ENCODE data around the gene CNKSR3.

The CNKSR3 gene

GRCh38 chr6:154473324-154473723 is 37.2 kb downstream of the CNKSR3 start:
- no peaks in the 10 kb centered on the region for H3K9me3 Mint-ChIP-seq
- H3K4me3 Mint-ChIP-seq: no peak overlapping the region
- peaks cover 21% of the 10 kb centered on the region for H3K4me1 Mint-ChIP-seq (ENCODE audit: low read depth)
- H3K27ac Mint-ChIP-seq: no peak overlapping the region
- H3K27me3 Mint-ChIP-seq: no peaks in the 10 kb centered on the region
- intact Hi-C loops (cut with micrococcal nuclease): no loop called here
- no peaks in the 10 kb centered on the region for H3K36me3 Mint-ChIP-seq (ENCODE audit: low read depth)

DNA sequence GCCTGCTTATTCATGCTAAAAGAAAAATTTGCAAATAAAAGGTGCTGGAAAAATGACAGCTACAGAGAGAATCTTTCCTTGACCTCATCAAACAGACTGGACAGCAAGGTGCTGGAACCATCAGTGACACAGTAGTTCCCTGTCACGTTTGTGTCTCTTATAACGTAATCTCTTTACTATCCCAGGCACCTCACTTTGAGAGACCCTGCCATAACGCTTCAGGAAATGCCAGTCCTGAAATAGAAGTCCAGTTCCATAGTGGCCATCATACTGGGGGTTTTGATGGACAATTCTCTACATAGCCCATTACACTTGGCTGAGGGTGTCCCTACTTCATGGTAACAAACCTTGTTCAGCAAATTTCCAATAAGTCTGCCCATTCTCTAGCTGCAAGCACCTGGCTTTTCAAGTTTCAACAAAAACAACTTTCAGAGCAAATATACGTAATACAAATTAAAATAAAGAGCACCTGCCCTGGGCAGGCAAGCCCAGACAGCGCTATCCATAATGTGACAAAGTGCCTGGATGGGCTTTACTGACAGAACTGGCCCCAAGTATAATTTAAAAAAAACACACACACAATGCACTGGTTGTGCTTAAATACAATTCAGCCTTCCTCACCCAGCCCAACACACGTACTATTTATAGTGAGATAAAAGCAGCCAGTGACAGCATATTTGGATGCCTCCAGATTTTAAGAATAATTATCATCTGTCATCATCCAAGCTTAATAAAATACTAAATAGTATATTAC is 38.7 kb downstream of the CNKSR3 start:
- Mint-ChIP-seq H3K4me3 (no peak overlapping the region), H3K4me1 (ENCODE audit: low read depth) (peaks cover 15% of the 10 kb centered on the region), H3K27ac (no peak overlapping the region), H3K9me3 (no peaks in the 10 kb centered on the region), H3K27me3 (no peaks in the 10 kb centered on the region), H3K36me3 (ENCODE audit: low read depth) (no peaks in the 10 kb centered on the region)
- intact Hi-C loops (cut with micrococcal nuclease): no loop called here

GRCh38 chr6:154469306-154469935 is 41.1 kb downstream of the CNKSR3 start:
- no peak overlapping the region for H3K4me3 Mint-ChIP-seq
- H3K27ac Mint-ChIP-seq: no peak overlapping the region
- no peaks in the 10 kb centered on the region for H3K27me3 Mint-ChIP-seq
- peaks cover 9% of the 10 kb centered on the region for H3K4me1 Mint-ChIP-seq (ENCODE audit: low read depth)
- H3K9me3 Mint-ChIP-seq: no peaks in the 10 kb centered on the region
- no peaks in the 10 kb centered on the region for H3K36me3 Mint-ChIP-seq (ENCODE audit: low read depth)
- intact Hi-C loops (cut with micrococcal nuclease): no loop called here

GRCh38 chr6:154468760-154469159 is 41.7 kb downstream of the CNKSR3 start:
- H3K4me1 Mint-ChIP-seq (ENCODE audit: low read depth): peaks cover 7% of the 10 kb centered on the region
- H3K36me3 Mint-ChIP-seq (ENCODE audit: low read depth): no peaks in the 10 kb centered on the region
- H3K4me3 Mint-ChIP-seq: no peak overlapping the region
- H3K27ac Mint-ChIP-seq: no peak overlapping the region
- H3K27me3 Mint-ChIP-seq: no peaks in the 10 kb centered on the region
- H3K9me3 Mint-ChIP-seq: no peaks in the 10 kb centered on the region
- intact Hi-C loops (cut with micrococcal nuclease): no loop called here

DNA sequence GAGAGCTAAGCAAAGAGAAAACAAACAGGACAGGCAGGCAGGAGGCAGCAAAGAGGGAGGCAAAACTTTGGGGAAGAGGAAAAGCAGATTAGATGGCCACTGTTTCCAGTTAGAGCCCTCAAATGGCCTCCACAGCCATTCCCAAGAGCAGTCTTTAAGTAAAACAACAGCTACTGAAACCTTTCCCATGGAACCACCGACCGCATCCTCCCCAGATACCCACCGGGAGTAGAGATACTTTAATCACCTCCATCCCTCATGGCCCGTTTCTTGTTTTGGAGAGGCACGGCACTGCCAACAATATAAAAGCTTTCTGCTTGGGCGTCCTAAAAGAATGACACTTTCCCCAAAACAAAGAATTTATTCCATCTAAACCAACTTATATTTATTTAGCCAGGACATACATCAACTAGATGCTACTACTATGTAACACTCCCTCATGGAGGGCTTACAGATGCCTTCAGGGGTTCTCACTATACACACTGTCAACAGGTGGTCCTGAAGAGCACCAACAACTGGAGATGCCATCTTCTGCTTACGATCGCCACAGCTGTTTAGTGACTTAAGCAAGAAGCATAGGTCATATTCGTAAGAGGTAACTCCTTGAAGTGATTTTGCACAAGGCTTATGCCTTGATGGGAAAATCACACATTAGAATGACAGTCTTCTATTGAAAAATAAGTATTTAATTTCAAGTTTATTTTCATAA is 43.4 kb downstream of the CNKSR3 start:
- H3K27me3 Mint-ChIP-seq: no peaks in the 10 kb centered on the region
- no peak overlapping the region for H3K27ac Mint-ChIP-seq
- no peak overlapping the region for H3K4me3 Mint-ChIP-seq
- H3K4me1 Mint-ChIP-seq (ENCODE audit: low read depth): peaks cover 7% of the 10 kb centered on the region
- intact Hi-C loops (cut with micrococcal nuclease): no loop called here
- no peaks in the 10 kb centered on the region for H3K9me3 Mint-ChIP-seq
- H3K36me3 Mint-ChIP-seq (ENCODE audit: low read depth): no peaks in the 10 kb centered on the region

- intact Hi-C loops (cut with micrococcal nuclease): no loop called here
- no peaks in the 10 kb centered on the region for H3K36me3 Mint-ChIP-seq (ENCODE audit: low read depth)
- no peaks in the 10 kb centered on the region for H3K9me3 Mint-ChIP-seq
- H3K4me1 Mint-ChIP-seq (ENCODE audit: low read depth): peaks cover 7% of the 10 kb centered on the region
- H3K27me3 Mint-ChIP-seq: no peaks in the 10 kb centered on the region
- H3K27ac Mint-ChIP-seq: no peak overlapping the region
- H3K4me3 Mint-ChIP-seq: no peak overlapping the region
Measured at GRCh38 chr6:154466139-154466538, 44.3 kb downstream of the CNKSR3 start.

DNA sequence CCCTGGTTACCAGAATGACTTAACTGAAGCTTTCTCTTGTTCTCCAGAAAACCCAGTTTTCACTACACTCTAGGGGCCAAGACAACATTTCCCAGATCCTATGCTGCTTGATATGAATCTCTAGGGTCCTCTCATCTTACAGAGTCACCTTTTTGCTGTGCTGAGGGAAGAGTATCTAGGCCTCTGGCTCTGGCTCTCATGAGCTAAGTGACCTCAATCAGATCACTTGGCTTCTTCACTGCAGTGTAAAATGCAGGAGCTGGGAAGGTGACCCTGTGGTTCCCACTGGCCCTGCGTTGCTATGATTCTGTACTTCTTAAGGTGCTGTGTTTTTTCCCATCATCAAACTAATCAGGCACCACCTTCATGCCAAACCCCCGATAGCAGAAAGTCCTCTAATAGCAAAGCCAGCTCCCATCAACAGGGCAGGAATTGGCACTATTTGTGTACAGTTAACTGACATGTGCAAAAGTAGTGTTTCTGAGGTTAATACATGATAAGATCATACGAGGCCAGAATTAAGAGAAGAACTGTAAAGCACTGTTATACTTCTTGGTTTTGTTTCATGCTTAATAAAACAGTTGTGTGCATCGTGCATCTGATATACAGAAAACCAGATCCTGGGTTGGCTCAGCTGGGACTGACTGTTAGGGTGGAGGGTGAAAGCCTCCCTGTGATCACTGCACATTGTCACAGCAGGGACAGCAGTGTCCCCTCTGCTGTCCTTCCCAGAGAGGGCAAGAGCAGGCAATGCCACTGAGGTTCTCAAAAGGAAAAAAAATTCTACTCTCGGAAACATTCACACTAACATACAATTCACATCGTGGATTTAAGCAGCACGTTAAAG is 46.7 kb downstream of the CNKSR3 start:
- Mint-ChIP-seq H3K4me3 (no peak overlapping the region), H3K27me3 (peaks cover 2% of the 10 kb centered on the region), H3K27ac (no peak overlapping the region), H3K36me3 (ENCODE audit: low read depth) (no peaks in the 10 kb centered on the region), H3K4me1 (ENCODE audit: low read depth) (peaks cover 7% of the 10 kb centered on the region), H3K9me3 (no peaks in the 10 kb centered on the region)
- intact Hi-C loops (cut with micrococcal nuclease): no loop called here

DNA sequence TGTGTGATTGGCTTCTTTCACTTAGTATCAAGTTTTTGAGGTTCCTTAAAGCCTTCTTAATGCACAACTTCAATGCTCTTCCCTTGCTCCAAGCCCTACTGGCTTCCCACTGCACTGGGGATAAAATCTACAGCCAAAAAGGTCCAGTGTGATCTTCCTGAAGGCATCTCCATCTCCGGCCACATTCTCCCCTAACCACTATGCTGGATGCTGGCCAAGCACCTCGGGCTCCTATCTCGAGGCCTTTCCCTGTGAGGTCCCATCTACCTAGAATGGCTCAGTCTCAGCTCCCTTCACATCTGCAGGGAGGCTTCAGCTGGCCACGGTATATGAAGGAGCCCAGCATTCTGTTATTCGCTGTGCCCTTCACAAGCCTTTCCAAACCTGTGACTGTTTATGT is 48.1 kb downstream of the CNKSR3 start:
- H3K27ac Mint-ChIP-seq: no peak overlapping the region
- no peak overlapping the region for H3K4me3 Mint-ChIP-seq
- no peaks in the 10 kb centered on the region for H3K36me3 Mint-ChIP-seq (ENCODE audit: low read depth)
- intact Hi-C loops (cut with micrococcal nuclease): no loop called here
- H3K27me3 Mint-ChIP-seq: peaks cover 2% of the 10 kb centered on the region
- H3K4me1 Mint-ChIP-seq (ENCODE audit: low read depth): no peaks in the 10 kb centered on the region
- H3K9me3 Mint-ChIP-seq: no peaks in the 10 kb centered on the region

- H3K4me3 Mint-ChIP-seq: no peak overlapping the region
- peaks cover 2% of the 10 kb centered on the region for H3K27me3 Mint-ChIP-seq
- intact Hi-C loops (cut with micrococcal nuclease): no loop called here
- no peak overlapping the region for H3K27ac Mint-ChIP-seq
- no peaks in the 10 kb centered on the region for H3K36me3 Mint-ChIP-seq (ENCODE audit: low read depth)
- H3K4me1 Mint-ChIP-seq (ENCODE audit: low read depth): no peaks in the 10 kb centered on the region
- no peaks in the 10 kb centered on the region for H3K9me3 Mint-ChIP-seq
Measured at GRCh38 chr6:154461348-154461747, 49.1 kb downstream of the CNKSR3 start.

GRCh38 chr6:154460306-154461071 is 50.0 kb downstream of the CNKSR3 start:
- Mint-ChIP-seq H3K4me1 (ENCODE audit: low read depth) (no peaks in the 10 kb centered on the region), H3K27ac (no peak overlapping the region), H3K36me3 (ENCODE audit: low read depth) (no peaks in the 10 kb centered on the region), H3K9me3 (no peaks in the 10 kb centered on the region), H3K4me3 (no peak overlapping the region), H3K27me3 (peaks cover 2% of the 10 kb centered on the region)
- intact Hi-C loops (cut with micrococcal nuclease): no loop called here

DNA sequence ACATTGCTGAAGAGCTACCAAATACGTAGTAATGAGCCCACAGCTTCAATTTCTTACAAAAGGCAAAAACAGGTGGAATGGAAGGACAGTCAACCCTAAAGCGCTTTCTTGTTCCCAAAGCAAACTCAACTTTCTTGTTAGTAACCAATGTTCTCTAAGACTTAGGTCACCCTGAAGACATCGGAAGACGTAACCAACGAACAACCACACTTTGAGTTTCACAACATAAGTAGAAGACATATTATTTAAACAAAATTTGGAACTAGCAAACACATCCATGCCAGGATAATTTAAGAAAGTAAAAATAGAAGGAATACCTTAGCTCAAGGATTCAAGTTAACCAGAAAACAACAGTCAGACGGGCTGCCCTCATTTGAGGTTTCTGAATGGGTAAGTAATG is 51.0 kb downstream of the CNKSR3 start:
- H3K27ac Mint-ChIP-seq: no peak overlapping the region
- no peak overlapping the region for H3K4me3 Mint-ChIP-seq
- H3K36me3 Mint-ChIP-seq (ENCODE audit: low read depth): no peaks in the 10 kb centered on the region
- H3K4me1 Mint-ChIP-seq (ENCODE audit: low read depth): no peaks in the 10 kb centered on the region
- H3K27me3 Mint-ChIP-seq: peaks cover 2% of the 10 kb centered on the region
- H3K9me3 Mint-ChIP-seq: no peaks in the 10 kb centered on the region
- intact Hi-C loops (cut with micrococcal nuclease): no loop called here

- Mint-ChIP-seq H3K27ac (no peak overlapping the region), H3K4me1 (ENCODE audit: low read depth) (no peaks in the 10 kb centered on the region), H3K4me3 (no peak overlapping the region), H3K36me3 (ENCODE audit: low read depth) (no peaks in the 10 kb centered on the region), H3K9me3 (no peaks in the 10 kb centered on the region), H3K27me3 (peaks cover 2% of the 10 kb centered on the region)
- intact Hi-C loops (cut with micrococcal nuclease): no loop called here
Measured at GRCh38 chr6:154458565-154459470, 51.7 kb downstream of the CNKSR3 start.
